Activated T-cell treated with anti-CD3 and anti-CD28 coated beads for 1 hour (primary cell): ENCODE data around the gene CHST11.

Source experiments
- DNase-seq: peaks from one replicate; pipeline ENCODE4 v3.0.0-alpha.2; 2020; ENCODE audit warnings: low read depth

The CHST11 gene

DNA sequence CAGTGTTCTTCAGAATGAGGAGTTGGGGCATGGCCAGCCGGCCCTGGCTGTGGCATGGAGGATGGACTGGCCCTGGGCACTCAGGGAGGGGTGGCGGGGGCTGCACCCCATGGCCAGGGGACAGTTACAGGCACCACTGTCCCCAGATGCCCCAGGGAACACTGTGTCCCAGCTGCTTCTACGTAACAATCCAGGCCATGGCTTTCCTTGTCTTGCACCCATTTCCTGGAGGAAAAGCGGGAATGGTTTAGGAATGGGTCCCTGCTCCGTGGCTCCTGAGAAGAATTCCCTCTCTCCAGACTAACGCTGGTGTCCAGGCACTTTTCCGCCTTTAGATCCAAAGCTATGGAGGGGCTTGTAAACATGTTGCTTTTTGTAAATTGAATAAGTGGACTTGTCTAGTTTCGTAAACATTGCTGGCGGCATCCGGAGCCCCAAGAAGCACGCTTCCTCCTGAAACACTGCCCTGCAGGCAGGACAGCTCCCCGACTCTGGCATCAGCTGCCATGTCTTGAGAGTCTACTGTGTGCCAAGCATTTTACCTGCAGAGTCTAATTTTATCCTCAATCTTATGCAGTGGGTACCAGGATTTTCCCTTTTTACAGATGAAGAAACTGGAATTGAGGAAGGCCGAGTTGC, 263.1 kb downstream of the CHST11 start:
- DNase-seq: no peak

DNA sequence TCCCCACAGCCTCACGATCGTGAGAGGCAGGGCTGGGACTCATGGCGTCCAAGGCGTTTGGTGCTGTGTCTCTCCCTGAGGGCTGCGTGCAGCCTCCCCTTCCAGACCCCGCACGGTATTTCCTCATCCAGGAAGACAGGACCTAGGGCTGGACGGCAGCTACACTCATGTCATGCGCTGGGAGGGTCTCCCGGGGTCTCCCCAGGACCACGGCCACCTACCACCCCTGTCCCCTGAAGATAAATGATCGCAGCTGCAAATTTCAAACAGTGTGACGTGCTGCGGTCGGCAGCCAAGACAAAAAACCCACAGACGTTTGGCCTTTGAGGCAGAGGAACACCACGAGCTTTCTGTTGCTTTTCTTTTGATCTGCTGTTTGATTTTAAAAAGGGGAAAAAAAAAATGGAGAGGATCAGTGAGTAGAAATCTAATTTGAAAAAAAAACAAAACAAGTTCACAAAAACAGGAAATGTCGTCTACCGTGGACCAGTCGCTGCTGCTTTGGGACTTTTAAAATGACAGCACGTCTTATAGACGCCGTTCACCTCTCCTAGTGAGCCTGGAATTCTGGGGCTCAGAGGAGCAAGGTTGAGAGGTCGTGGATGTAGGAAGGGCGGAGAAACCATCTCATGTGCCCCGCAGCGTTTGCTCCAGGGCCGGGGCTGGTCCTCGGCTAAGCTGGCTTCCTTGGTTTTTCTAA, 263.7 kb downstream of the CHST11 start:
- peak; percentile 39 for DNase-seq

DNA sequence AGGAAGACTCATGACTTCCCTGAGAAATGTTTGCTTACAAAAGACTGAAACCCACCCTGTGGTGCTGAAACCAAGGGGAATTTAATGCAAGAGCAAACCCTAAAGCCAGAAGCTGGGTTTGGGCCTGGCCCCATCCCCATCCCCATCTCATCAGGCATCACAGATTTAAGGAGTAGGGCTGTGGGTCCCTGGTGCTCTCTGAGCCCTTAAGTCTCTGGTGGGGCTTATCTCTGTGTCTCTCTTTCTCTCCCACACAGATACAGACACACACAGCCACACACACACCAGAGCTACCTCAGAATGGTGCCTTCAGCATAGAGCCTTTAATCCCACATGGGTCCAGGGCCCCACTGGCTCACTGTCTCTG, 264.3 kb downstream of the CHST11 start:
- no peak for DNase-seq

DNA sequence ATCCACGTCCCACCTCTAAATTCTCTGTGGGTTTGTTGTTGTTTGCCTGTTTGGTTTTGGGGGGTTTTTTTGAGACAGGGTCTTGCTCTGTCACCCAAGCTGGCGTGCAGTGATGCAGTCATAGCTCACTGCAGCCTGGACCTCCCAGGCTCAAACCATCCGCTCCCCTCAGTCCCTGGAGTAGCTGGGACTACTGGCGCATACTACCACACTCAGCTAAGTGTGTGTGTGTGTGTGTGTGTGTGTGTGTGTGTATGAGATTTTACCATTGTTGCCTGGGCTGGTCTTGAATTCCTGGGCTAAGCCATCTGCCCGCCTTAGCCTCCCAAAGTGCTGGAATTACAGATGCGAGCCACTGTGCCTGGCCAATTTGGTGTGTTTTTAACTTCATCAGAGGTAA, 265.2 kb downstream of the CHST11 start:
- DNase-seq: no peak

DNA sequence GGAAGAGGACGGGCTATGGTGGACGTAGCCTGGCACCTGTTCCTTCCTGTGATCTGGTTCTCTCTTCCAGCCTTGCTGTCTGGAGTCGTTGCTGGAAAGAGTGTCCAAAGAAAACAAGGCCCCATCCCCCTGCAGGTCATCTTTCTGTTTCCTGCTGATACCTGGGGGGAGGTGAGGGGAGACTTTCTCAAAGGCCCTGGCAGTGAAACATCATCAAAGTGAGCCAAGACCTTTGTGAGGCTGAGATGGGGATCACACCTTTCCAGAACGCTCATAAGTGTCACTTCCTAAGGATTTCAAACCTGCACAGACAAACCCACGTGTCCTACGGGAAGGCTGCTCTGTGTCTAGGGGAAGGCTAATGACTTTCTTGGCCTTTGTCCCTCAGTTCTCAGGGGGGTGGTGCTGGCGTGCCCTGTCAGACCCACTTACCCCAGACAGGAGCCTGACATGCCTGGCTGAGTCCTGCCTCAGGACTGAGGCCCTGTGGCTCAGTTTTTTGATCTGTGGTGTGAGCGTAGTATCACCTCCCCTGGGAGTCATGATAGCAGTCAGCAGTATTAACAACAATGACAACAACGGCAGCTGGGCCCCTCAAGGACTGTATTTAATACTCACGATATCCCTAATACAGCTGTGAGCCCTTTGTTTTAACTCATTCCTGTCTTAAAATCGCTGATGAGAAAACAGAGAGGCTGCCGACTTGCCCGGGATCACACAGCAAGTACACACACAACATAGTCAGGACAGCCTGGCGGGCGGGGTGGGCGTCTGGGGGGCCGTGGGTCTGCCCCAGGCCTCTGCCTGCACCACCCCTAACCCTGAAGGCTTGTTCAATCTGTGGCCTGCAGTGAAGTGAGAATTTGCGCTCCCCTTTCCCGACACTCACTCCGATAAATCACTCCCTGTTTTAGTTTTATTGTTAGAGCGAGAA, 266.1 kb downstream of the CHST11 start:
- DNase-seq: no peak

DNA sequence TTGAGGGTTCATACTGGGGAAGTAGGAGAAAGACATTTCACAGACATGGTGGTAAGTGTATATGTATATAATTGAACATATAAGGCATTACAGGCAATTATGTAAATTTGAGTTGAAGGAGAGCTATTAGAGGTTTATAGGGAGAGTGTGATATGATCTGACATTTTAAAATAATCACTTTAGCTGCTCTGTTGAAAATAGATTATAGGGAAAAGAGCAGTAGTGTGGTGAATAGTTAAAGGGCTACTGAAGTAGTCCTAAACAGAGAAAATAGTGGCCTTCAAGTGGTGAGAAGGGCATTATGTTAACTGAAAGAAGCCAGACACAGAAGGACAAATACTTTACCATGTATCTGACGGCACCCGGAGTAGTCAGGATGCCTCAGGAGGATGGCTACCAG, 267.1 kb downstream of the CHST11 start:
- no peak for DNase-seq

DNA sequence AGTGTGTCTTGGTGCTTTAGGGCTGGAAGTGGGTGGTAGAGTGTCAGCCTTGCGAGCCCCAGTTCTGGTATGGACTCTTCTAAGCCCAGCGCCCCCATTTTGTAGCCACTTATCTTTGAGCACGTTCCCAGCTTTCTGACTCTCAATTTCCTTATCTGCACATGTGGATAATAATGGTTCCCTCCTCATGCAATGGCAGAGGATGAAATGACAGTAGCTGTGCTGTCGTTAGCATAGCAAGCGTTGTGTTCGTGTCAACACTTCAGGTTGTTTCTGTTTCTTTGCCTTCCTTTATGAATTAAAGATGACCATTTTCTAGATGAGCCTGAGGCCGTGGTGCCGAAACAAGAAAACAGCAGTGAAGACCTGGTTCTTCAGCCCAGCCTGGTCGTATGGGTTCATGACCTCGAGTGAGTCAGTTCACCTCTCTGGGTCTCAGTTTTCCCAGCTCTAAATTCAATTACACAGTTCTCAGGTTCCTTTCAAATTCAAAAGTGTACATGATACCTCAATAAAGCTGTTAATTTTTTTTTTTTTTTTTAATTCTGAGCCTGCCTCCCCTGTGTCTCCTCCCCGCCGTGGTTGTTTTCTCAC, 268.3 kb downstream of the CHST11 start:
- DNase-seq: no peak

DNA sequence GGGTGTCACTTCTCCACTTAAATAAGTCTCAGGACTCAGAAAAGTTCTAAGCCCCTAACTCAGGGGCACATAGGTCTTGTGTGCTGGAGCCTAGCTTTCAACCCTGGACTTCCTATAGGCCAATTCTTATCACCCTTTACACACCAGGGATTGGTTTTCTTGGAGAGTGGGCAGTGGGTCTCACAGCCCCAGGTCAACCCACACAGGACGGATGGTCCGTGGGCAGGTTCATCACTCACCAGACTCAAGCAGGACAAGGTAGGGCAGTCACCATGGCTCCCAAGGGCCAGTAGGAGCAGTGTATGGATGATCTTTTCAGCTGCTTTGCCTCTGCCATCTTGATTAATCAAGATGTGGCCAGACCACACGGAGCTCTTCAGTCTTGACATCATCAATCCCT, 268.9 kb downstream of the CHST11 start:
- no peak for DNase-seq

DNA sequence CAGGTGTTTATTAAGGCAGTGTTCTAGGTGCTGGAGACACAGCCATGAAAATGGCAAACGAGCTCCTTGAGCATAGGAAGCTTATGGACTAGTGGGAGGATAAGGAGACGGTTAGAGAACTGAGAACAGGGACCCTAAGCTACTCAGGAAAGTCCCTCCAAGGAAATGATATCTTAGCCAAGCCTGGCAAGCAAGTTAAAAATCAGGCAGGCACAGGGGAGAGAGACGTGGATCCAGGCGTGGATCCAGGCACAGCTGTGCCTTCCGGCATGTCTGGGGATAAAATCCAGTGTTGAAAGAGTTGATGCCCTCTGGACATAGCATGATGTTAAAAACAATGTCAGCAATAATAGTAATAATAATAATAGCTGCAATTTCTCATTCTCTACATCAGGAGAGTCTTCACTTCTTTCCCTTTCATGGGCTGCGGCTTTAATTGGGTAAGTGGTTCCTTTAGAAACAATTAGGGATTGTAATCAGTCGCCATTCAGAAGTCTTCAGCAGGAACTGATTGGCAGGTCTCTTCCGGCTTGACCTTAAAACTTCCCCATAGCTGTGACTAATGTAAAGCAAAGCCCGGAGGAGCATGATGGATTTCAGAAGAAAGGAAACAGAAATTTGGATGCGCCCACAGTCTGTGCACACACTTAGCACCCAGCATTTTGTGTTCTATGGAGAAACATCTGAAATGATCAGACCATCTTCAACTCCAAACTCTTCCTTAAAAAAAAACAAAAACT, 271.1 kb downstream of the CHST11 start:
- no peak for DNase-seq

DNA sequence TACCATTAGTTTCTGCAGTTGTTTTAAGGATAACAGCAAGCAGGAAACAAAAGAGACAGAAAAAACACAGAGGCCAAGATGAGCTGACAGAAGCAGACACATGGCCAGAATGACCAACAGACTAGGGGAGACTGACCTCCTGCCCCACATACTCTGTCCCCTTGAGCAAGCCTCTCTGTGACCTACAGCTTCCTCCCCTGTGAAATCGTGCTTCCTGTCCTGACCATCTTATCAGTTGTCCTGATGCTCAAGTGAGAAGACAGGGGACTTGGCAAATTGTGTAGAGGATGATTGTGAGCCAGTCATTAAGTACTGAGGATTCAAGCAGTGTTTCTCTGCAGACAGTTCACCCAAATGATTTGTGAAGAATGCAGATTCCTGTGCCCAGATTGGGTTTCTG, 272.3 kb downstream of the CHST11 start:
- DNase-seq: no peak

DNA sequence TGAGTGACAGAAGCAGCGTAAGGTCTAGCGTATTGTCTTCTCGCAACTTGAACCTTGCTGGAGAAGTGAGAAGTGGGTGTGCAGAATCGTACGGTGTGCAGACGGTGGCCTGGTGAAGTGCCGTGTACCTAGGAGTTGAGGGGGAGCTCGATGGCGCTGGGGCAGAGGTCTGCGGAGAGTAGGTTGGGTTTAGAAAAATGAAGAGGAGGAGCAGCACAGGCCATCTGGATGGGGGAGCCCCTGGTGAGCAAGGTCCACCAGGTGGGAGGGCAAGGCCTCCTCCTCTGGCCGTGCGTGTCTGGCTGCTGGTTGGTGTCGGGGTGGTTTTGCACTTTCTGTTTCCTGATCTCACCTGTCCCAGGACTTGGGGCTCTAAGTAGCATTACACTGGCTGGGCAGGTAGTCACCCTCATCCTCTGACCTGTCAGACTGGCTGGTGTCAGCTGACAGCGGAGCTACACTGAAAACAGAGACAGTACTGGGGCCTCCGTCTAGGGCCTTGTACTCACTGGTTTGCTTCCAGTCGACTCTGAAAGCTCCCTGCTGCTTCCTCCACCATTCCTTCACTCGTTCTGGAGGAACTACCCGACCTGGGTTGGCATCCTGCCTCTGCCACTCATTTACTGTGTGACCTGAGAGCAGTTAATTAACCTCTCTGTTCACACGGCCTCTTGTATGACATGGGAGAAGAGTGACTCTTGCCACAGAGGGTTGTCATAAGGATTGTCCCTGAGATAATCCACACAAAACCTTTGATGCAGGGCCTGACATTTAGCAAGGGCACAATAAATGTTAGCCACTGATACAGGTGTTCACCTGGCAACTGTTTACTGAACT, 273.1 kb downstream of the CHST11 start:
- no peak for DNase-seq

DNA sequence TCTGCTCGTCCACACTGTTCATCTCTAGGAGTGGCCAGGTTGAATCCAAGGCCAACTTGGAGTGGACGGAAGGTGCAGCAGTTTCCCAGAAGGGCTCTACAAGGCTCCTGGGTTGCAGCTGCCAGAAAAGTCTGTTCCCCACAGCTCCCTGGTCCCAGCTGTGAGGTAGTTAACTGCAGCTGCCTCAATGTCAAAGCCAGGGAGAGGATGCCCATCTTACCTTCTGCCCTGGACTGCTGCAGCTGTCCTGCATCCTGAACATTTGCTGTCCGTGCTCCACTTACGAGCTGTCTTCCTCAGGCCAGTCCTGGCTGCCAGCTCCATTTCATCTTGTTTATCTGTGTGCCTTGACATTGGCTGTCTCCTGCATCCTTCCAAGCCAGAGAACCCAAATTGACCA, 274.0 kb downstream of the CHST11 start:
- no peak for DNase-seq

DNA sequence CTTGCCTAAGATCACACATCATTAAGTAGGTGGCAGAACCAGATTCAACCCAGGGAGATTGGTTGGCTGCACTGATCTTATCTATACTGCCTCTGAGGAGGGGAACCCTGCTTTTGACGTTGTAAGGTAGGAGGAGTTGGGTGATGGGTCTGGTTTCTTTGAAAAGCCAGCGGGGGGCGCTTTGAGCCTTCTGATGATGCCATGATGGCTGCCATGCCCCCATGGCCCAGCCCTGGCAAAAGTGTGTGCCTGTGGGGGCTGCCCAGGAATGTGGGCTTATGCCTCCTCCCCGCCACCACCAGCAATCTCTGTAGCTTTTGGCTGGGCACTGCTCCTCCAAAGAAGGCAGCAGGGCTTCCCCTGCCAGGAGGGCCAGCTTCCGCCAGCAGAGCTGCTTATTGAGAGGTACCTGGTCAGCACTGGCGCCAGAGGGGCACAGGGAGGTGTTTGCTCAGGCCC, 277.0 kb downstream of the CHST11 start:
- no peak for DNase-seq

DNA sequence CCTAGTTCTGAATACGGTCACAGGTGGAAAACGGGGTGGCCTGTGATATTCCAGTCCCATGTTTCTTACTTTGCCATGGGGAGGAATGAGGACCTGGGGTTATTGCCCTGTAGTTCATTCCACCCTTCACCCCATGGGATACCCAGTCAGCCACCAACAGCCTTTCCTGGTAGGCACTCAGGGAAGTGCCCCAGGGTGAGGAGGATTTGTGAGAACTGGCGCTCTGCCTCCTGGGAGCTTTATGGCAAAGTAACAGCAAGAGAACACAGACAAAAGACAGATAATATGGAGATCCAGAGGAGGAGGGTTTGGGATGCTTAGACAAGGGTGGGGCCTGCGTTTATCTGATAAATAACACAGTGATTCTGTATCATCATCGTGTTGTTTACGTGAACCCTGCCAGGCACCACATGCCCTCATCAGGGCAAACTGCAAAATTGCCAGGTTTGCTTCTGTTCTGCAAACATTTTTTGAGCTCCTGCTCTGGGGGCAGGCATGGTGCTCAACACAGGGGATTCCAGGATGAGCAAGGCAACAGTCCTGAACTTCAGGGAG, 277.9 kb downstream of the CHST11 start:
- DNase-seq: no peak

DNA sequence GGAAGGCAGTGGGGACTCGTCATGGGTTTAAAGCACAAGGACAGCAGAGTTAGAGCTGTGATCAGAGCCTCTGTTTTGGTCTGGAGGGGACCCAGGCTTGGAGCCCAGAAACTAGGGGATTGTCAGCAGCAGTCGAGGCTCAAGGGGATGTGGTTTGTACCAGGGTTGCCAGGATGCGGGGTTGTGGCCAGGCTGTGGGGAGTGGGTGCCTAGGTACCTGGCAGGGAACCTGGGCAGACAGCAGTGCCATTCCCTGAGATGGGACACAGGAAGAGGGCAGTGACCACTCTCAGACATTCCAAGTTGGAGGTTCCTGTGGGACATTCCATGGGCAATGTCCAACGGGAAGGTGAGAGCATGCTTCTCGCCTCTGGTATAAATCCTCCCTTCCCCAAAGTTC, 279.1 kb downstream of the CHST11 start:
- no peak for DNase-seq

DNA sequence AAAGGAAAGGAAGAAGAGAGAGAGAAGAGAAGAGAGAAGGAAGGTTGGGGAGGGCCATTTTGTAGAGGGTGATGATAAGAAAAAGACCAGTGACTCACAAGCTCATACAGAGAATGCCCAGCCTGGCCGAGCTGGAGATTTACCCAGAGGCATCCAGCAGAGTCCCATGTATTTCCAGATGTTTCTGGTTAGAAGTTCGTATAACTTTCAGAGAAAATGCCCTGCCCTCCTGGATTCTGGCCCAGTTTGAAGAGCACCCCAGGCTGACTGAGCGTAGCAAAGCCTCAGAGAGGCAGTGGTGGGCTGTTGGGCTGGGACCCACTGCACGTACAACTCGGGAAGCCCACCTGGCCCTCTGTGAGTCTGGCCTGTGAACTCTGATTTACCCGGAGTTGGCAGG, 279.6 kb downstream of the CHST11 start:
- DNase-seq: no peak

DNA sequence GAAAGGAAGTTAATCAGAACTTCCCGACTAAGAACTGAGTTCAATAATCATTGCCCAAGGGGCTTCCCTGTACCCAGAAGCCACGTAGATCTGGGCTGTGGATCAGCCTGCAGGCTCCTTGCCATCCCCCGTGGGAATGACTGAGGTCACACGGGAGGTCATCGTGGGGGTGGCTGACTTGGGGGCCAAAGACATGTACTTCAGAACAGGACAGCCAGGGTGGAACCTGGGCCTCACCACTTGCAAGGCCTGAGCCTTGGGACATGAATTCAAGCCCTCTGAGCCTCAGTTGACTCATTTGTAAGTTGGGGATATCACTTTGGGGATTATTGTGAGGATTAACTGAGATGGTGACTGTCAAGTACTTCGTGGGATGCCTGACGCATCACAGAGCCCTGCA, 280.4 kb downstream of the CHST11 start:
- no peak for DNase-seq

DNA sequence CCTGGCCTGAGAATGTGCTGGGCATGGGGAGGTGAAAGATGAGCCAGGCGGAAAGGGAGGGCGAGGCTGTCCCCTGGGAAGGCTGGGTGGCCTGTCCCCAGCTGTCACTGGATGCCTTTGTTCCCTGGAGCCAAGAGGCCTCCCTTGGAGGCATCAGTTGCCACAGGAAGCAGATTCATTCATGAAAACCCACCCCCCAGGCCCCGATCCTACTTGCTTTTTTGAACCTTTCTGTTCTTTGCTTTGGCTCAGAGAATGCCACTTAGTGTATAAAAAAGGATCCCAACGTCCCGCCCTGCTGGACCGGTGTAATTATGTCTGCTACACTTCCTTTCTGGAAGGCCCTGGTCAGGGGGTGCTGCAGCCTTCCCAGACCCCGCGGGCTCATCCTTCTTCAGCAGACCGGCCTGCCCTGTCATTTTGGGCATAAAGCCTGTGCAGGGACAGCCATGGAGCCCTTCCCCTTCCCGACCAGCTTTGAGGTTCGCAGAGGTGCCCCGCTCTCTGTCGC, 281.1 kb downstream of the CHST11 start:
- no peak for DNase-seq

DNA sequence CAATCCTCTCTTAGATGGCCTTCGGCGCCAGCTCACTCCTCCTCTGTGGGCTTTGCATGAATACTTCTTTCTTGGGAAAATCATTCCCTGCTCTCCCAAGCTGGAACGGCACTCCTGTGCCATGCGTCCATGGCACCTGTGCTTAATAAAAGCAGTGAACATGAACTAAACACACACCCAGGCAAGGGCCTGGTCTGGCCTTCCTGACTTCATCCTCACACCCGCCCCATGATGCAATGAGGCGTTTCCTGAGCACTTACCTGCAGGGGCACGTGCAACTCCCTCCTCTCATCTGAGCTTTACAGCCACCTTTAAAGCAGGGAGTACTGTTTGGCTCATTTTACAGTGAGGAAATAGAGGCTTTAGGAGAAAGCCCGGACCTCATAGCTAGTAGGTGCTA, 281.6 kb downstream of the CHST11 start:
- DNase-seq: no peak
